Right lobe of liver (tissue), 4 donors: ENCODE measurements around the gene METTL4.

Experiments used
- CTCF ChIP-seq, 4 donors: fragments of 200-600 bp in 3 of 4; fragments of 450-650 bp in 1 of 4; IDR thresholded peaks; one replicate each; pipeline versions ENCODE4 v1.5.1 to v1.8.0; 2016 to 2022; ENCODE audit warnings: antibody characterized with exemption in 4 of 4, mild to moderate bottlenecking in 2 of 4
- POLR2A ChIP-seq: fragments of 450-650 bp; IDR thresholded peaks from one replicate; pipeline ENCODE4 v1.6.1; 2017; ENCODE audit warnings: antibody characterized with exemption, mild to moderate bottlenecking
- donor health status: DM: no; HTN: no; CAD: no.
- donor health status: DM: no; HTN: no; CAD: no.
- donor health status: DM: no; HTN: yes; CAD: no.

DNA sequence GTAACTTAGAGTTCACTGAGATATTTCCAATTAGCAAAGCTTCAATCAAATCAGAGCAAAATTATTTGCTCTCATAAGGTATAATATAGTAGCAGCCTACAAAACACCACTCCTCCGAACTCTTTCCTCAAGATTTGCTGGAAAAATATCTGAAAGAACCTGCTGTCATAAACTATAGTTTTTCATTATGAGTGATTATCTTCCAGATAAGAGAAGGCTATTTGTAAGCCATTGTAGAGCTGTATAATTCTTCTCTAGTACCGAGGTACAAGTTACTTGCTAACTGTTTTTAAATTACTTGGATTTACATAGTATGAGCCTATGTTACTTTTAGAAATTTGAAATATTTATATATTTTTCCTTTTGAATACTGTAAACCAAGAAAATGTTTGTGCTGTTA, 2.1 kb upstream of the METTL4 start:
- TF ChIP-seq CTCF (IDR thresholded peaks at IDR 0.05) (no peak), POLR2A (no peak)
